ENCODE results near the gene PTPN1. TPM values are rescaled to one million over a fixed set of nuclear protein-coding genes. Genes with fewer than 3 reads are reported as not detected.

PTPN1 gene
- polyA plus RNA-seq, 1 of the 3 experiments (the other 2 are of a cell fraction): 23.6 TPM

GRCh38 chr20:50493881-50494253 is 16.3 kb upstream of the PTPN1 start:
- Histone ChIP-seq H3F3A (replicated peaks; ENCODE audit: insufficient read depth) (peaks cover 4% of the 10 kb centered on the region), H2AFZ (ENCODE audit: low read depth) (no peak overlapping the region), H3K27ac (ENCODE audit: low read depth in 2 of 2, low read length in 1 of 2) (no peak overlapping the region), H3K79me2 (ENCODE audit: insufficient read depth) (no peaks in the 10 kb centered on the region), H3K36me3 (replicated peaks in 1 of 2; ENCODE audit: control insufficient read depth in 1 of 2, insufficient read depth in 2 of 2, low read length in 1 of 2) (no peaks in the 10 kb centered on the region), H3K9me2 (no peaks in the 10 kb centered on the region), H3K9ac (no peak overlapping the region), H3K4me1 (ENCODE audit: control insufficient read depth in 1 of 2, insufficient read depth in 2 of 2, low read depth in 1 of 2, low read length in 1 of 2) (peaks cover 0 to 4% of the 10 kb centered on the region in 2 experiments; a peak in 1 of 4 replicates), H3K4me3 (ENCODE audit: low read depth in 2 of 2, low read length in 1 of 2) (no peak overlapping the region), H3K27me3 (ENCODE audit: insufficient read depth) (no peaks in the 10 kb centered on the region), H3K4me2 (no peak overlapping the region), H4K20me1 (ENCODE audit: insufficient read depth) (no peaks in the 10 kb centered on the region), H3K9me3 (no peaks in the 10 kb centered on the region)
- ChIA-PET CTCF (interaction anchor here (1.1 kb wide), 1 partner anchor 12 kb away, joined by 3 read pairs; no protein-coding TSS in a partner anchor), POLR2A (interaction anchor here (0.6 kb wide), 1 partner anchor 15 kb away, joined by 5 read pairs; no protein-coding TSS in a partner anchor)
- WGBS (ENCODE audit: low lambda C conversion rate): 90% methylated on average over 5 of the region's 5 CpGs
- TF ChIP-seq MAX (IDR thresholded peaks at IDR 0.05; ENCODE audit: low read depth) (no peak), FOXJ3 (CRISPR knock-in tag; IDR thresholded peaks at IDR 0.05) (no peak), RXRA (IDR thresholded peaks at IDR 0.05; ENCODE audit: borderline replicate concordance, low read depth) (no peak), GABPA (IDR thresholded peaks at IDR 0.05; ENCODE audit: low read depth) (no peak), GATA2 (CRISPR knock-in tag; IDR thresholded peaks at IDR 0.05) (no peak)
- no peak for DNase-seq

DNA sequence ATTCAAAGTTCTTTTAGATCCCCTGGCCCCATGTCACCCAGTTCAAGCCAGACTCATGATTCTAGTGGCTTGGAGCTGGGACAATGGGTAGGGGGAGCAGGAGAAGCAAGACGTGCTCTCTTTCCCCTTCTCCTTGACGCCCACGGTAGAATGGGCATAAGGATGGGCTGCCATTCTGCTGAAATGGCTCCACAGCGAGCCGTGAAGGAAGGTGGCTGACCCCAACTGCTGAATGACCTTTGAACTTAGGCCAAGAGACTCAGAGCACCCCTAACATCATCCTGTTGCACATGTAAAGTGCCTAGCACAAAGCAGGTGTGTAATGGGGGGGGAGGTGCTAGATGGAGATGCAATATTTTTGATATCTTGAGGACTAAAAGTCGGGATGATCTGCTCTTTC is 15.8 kb upstream of the PTPN1 start:
- DNase-seq: no peak
- no peak overlapping the region for H3K9ac ChIP-seq
- H3K36me3 ChIP-seq (replicated peaks in 1 of 2; ENCODE audit: control insufficient read depth in 1 of 2, insufficient read depth in 2 of 2, low read length in 1 of 2): no peaks in the 10 kb centered on the region
- no peaks in the 10 kb centered on the region for H3K79me2 ChIP-seq (ENCODE audit: insufficient read depth)
- peaks cover 0 to 4% of the 10 kb centered on the region in 2 experiments; a peak in 1 of 4 replicates for H3K4me1 ChIP-seq (ENCODE audit: control insufficient read depth in 1 of 2, insufficient read depth in 2 of 2, low read depth in 1 of 2, low read length in 1 of 2)
- H3K9me2 ChIP-seq: no peaks in the 10 kb centered on the region
- H3K27ac ChIP-seq (ENCODE audit: low read depth in 2 of 2, low read length in 1 of 2): no peak overlapping the region
- peaks cover 4% of the 10 kb centered on the region for H3F3A ChIP-seq (replicated peaks; ENCODE audit: insufficient read depth)
- H3K4me3 ChIP-seq (ENCODE audit: low read depth in 2 of 2, low read length in 1 of 2): no peak overlapping the region
- 81% methylated on average over 6 of the region's 6 CpGs for WGBS (ENCODE audit: low lambda C conversion rate)
- ChIA-PET CTCF (no interaction called here), POLR2A (no interaction called here)
- no peak overlapping the region for H2AFZ ChIP-seq (ENCODE audit: low read depth)
- no peaks in the 10 kb centered on the region for H3K27me3 ChIP-seq (ENCODE audit: insufficient read depth)
- no peak overlapping the region for H3K4me2 ChIP-seq
- H3K9me3 ChIP-seq: no peaks in the 10 kb centered on the region
- no peaks in the 10 kb centered on the region for H4K20me1 ChIP-seq (ENCODE audit: insufficient read depth)
- TF ChIP-seq, protein P1, sequence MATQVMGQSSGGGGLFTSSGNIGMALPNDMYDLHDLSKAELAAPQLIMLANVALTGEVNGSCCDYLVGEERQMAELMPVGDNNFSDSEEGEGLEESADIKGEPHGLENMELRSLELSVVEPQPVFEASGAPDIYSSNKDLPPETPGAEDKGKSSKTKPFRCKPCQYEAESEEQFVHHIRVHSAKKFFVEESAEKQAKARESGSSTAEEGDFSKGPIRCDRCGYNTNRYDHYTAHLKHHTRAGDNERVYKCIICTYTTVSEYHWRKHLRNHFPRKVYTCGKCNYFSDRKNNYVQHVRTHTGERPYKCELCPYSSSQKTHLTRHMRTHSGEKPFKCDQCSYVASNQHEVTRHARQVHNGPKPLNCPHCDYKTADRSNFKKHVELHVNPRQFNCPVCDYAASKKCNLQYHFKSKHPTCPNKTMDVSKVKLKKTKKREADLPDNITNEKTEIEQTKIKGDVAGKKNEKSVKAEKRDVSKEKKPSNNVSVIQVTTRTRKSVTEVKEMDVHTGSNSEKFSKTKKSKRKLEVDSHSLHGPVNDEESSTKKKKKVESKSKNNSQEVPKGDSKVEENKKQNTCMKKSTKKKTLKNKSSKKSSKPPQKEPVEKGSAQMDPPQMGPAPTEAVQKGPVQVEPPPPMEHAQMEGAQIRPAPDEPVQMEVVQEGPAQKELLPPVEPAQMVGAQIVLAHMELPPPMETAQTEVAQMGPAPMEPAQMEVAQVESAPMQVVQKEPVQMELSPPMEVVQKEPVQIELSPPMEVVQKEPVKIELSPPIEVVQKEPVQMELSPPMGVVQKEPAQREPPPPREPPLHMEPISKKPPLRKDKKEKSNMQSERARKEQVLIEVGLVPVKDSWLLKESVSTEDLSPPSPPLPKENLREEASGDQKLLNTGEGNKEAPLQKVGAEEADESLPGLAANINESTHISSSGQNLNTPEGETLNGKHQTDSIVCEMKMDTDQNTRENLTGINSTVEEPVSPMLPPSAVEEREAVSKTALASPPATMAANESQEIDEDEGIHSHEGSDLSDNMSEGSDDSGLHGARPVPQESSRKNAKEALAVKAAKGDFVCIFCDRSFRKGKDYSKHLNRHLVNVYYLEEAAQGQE (IDR thresholded peaks at IDR 0.05; ENCODE audit: low read depth, low read length): no peak
- TF ChIP-seq RFX5 (IDR thresholded peaks at IDR 0.05; ENCODE audit: low read length): no peak
- TF ChIP-seq RXRA (IDR thresholded peaks at IDR 0.05; ENCODE audit: borderline replicate concordance, low read depth): no peak
- TF ChIP-seq, protein P2, sequence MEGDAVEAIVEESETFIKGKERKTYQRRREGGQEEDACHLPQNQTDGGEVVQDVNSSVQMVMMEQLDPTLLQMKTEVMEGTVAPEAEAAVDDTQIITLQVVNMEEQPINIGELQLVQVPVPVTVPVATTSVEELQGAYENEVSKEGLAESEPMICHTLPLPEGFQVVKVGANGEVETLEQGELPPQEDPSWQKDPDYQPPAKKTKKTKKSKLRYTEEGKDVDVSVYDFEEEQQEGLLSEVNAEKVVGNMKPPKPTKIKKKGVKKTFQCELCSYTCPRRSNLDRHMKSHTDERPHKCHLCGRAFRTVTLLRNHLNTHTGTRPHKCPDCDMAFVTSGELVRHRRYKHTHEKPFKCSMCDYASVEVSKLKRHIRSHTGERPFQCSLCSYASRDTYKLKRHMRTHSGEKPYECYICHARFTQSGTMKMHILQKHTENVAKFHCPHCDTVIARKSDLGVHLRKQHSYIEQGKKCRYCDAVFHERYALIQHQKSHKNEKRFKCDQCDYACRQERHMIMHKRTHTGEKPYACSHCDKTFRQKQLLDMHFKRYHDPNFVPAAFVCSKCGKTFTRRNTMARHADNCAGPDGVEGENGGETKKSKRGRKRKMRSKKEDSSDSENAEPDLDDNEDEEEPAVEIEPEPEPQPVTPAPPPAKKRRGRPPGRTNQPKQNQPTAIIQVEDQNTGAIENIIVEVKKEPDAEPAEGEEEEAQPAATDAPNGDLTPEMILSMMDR (IDR thresholded peaks at IDR 0.05): no peak
- no peak for TF ChIP-seq USF2 (IDR thresholded peaks at IDR 0.05; ENCODE audit: borderline replicate concordance, low read depth, low read length)
- TF ChIP-seq ZBTB33 (IDR thresholded peaks at IDR 0.05; ENCODE audit: borderline replicate concordance, low read depth): no peak
- TF ChIP-seq, protein P3, sequence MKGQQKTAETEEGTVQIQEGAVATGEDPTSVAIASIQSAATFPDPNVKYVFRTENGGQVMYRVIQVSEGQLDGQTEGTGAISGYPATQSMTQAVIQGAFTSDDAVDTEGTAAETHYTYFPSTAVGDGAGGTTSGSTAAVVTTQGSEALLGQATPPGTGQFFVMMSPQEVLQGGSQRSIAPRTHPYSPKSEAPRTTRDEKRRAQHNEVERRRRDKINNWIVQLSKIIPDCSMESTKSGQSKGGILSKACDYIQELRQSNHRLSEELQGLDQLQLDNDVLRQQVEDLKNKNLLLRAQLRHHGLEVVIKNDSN (IDR thresholded peaks at IDR 0.05; ENCODE audit: borderline replicate concordance, low read depth): no peak
- TF ChIP-seq JUND (IDR thresholded peaks at IDR 0.05): no peak
- no peak for TF ChIP-seq MXI1 (IDR thresholded peaks at IDR 0.05; ENCODE audit: low read depth, low read length)
- no peak for TF ChIP-seq RAD21 (IDR thresholded peaks at IDR 0.05; ENCODE audit: low read length)
- no peak for TF ChIP-seq TCF12 (IDR thresholded peaks at IDR 0.05)
- TF ChIP-seq POLR2AphosphoS5 (IDR thresholded peaks at IDR 0.05; ENCODE audit: low read depth, low read length): no peak
- TF ChIP-seq ELF1 (IDR thresholded peaks at IDR 0.05): no peak
- no peak for TF ChIP-seq IRF3 (IDR thresholded peaks at IDR 0.05; ENCODE audit: low read depth, low read length)
